Caco-2 (cell line): Measurements from ENCODE around the gene PLXDC1. TPM values are rescaled to one million over a fixed set of nuclear protein-coding genes. Genes with fewer than 3 reads are reported as not detected.
A peak's percentile ranks its signal among the peaks of the same experiment; 100 is the strongest.

ENCODE experiments used
- BruUV-seq: library from RNA; stranded (reverse); fragments of 400-500 nt; replicated peaks from 2 replicates; lab custom pipeline; 2021; lab: Mats Ljungman, UMichigan
- CTCF ChIA-PET: fragments of 300-600 bp; sonication (Branson Sonifier 250); formaldehyde crosslinking; loops from one replicate; lab custom pipeline; 2022; ENCODE audit warnings: antibody characterized with exemption; lab: Charles Lee
- POLR2A ChIA-PET: fragments of 300-600 bp; sonication (Branson Sonifier 250); formaldehyde crosslinking; loops from one replicate; lab custom pipeline; 2022; ENCODE audit warnings: antibody characterized with exemption; lab: Charles Lee
- DNase-seq, 2 experiments: peaks; one replicate each; pipeline versions ENCODE4 v3.0.0 to v3.0.0-alpha.2; 2020 to 2022
- H3K27me3 ChIP-seq: replicated peaks from 2 replicates; pipeline ENCODE4 v1.6.0; 2011; ENCODE audit warnings: low read length; ENCODE audit not compliant: control insufficient read depth, insufficient read depth
- H3K36me3 ChIP-seq: 2 replicates; pipeline ENCODE4 v1.5.1; 2011; ENCODE audit warnings: low read length; ENCODE audit not compliant: control insufficient read depth, insufficient read depth
- H3K4me1 ChIP-seq: fragments of 250-450 bp; sonication (Bioruptor Pico); 2 replicates; pipeline ENCODE4 v1.5.1; 2020; ENCODE audit warnings: mild to moderate bottlenecking
- H3K4me3 ChIP-seq: 2 replicates; pipeline ENCODE4 v1.5.1; 2011; ENCODE audit warnings: low read depth, mild to moderate bottlenecking, control low read depth, low read length
- H3K9me3 ChIP-seq: fragments of 250-450 bp; sonication (Bioruptor Pico); 2 replicates; pipeline ENCODE4 v1.5.1; 2020; ENCODE audit warnings: mild to moderate bottlenecking, moderate library complexity
- H3K27ac Mint-ChIP-seq: one replicate; pipeline ENCODE4 v1.8.0; 2022; ENCODE audit warnings: mixed read lengths; ENCODE audit not compliant: unreplicated experiment
- H3K27me3 Mint-ChIP-seq: one replicate; pipeline ENCODE4 v1.8.0; 2022; ENCODE audit warnings: mixed read lengths; ENCODE audit not compliant: insufficient read depth, unreplicated experiment
- H3K36me3 Mint-ChIP-seq: one replicate; pipeline ENCODE4 v1.8.0; 2022; ENCODE audit warnings: mild to moderate bottlenecking, mixed read lengths; ENCODE audit not compliant: insufficient read depth, unreplicated experiment
- H3K4me1 Mint-ChIP-seq: one replicate; pipeline ENCODE4 v1.8.0; 2022; ENCODE audit warnings: low read depth, mixed read lengths; ENCODE audit not compliant: unreplicated experiment
- H3K4me3 Mint-ChIP-seq: one replicate; pipeline ENCODE4 v1.8.0; 2022; ENCODE audit warnings: mild to moderate bottlenecking, moderate library complexity, mixed read lengths; ENCODE audit not compliant: unreplicated experiment
- H3K9me3 Mint-ChIP-seq: one replicate; pipeline ENCODE4 v1.8.0; 2022; ENCODE audit warnings: mixed read lengths; ENCODE audit not compliant: unreplicated experiment
- intact Hi-C: fragments of 100-400 bp; cut with micrococcal nuclease; formaldehyde crosslinking; loops from one replicate; pipeline ENCODE4 v1.10.0; 2022; ENCODE audit not compliant: unreplicated experiment
- total RNA-seq: library from RNA; stranded (reverse); gene quantifications from 2 replicates; pipeline ENCODE4 v1.2.3, GENCODE V29; 2022
- TF ChIP-seq, protein P1 (sequence below), 2 experiments: fragments of 200-600 bp in 1 of 2; IDR thresholded peaks; 1 replicate in 1 of 2; 2 replicates in 1 of 2; pipeline versions ENCODE4 v1.5.1 to v1.8.0; 2011 to 2022; ENCODE audit warnings: antibody characterized with exemption in 1 of 2, control low read depth in 1 of 2, inconsistent platforms in 1 of 2, low read depth in 1 of 2, low read length in 1 of 2, mild to moderate bottlenecking in 1 of 2, moderate library complexity in 1 of 2; ENCODE audit not compliant: insufficient read depth in 1 of 2, severe bottlenecking in 1 of 2, unreplicated experiment in 1 of 2

Gene PLXDC1
- total RNA-seq, 1 experiment from 2014 or later: 0.14 TPM

DNA sequence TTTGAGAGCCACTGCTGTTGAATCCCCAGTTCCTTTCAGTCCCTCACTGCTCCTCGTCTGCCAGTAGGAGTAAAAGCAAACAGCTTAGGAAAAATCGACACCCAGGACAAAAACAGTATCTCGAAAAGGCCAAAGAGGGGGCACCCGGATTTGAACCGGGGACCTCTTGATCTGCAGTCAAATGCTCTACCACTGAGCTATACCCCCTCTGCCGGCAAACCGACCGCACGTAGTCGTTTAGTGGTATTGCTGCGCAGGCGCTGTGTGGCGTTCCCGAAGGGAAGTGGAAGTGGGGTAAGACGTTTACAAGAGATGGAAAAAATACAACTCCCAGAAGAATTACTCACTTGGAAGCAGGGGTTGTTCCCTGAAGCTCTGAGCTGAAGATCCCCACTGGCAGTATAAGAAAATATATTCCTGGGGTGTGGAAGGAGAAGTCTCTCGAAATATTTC is 2.2 kb upstream of the PLXDC1 start:
- H3K27me3 Mint-ChIP-seq: peaks cover 10% of the 10 kb centered on the region

DNA sequence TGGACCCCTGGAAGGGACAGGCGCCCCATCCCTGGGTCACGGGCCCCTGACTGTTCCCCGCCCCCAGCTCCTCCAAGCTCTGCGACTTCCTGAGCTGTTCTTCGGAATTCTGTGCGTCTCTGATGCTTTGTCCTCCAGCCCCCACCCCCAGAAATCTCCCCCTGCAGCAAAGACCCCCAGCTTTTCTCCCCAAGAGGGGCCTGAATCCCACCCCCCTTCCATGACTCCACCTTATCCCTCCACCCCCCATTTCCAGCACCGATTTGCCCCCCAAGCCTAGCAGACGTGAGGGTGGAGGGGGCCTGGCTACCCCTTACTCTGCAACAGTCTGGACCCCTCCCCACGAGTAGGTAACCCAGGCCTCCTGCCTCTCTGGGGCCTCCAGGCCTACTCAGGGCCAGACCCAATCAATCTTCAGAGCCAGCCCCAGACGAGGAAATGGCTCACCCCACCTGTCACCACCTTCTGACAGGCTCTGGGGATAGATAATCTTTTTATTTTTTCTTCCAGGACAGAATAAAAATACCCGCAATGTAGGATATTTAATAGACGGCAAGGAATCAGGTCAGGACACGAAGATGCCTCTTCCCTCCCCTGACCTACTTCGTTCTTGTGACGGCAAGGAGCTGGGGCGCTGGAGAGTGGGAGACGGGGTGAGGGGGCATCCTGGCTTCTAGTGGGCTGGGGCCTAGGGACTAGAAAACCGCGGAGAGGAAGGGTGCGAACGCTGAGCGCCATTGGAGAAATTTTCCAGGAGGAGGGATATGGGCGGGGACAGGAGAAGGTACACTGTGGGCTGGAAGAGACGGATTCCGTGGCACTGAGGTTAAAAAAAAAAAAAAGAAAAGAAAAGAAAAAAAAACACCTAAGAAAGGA is 744 bp upstream of the PLXDC1 start:
- Mint-ChIP-seq H3K36me3 (peaks cover 34% of the 10 kb centered on the region), H3K4me1 (peaks cover 36% of the 10 kb centered on the region), H3K27ac (no peak overlapping the region), H3K4me3 (peak overlapping the region; percentile 94), H3K9me3 (no peaks in the 10 kb centered on the region), H3K27me3 (peaks cover 10% of the 10 kb centered on the region)
- no peak for DNase-seq
- Histone ChIP-seq H3K36me3 (no peaks in the 10 kb centered on the region), H3K4me1 (peaks cover 4% of the 10 kb centered on the region), H3K4me3 (peak overlapping the region; percentile 83), H3K9me3 (no peaks in the 10 kb centered on the region), H3K27me3 (peaks cover 5% of the 10 kb centered on the region; the same call in 1 of the 2 replicates)
- intact Hi-C loops: loop anchor here (1.0 to 5.0 kb wide), 4 partner anchors 83 to 400 kb away; partner anchors contain the start of genes FBXO47 and PSMB3
- POLR2A ChIA-PET: interaction anchor here (1.0 to 1.8 kb wide), 3 partner anchors 48 to 281 kb away, joined by 3 to 15 read pairs (median 6); partner anchors contain the start of gene RPL19
- no TSS peak for BruUV-seq
- CTCF ChIA-PET: interaction anchor here (0.5 to 4.7 kb wide), 18 partner anchors 12 to 1495 kb away, joined by 3 to 162 read pairs (median 6); partner anchors contain the start of genes FBXO47, LASP1, MLLT6 and RPL19
- TF ChIP-seq, protein P1, sequence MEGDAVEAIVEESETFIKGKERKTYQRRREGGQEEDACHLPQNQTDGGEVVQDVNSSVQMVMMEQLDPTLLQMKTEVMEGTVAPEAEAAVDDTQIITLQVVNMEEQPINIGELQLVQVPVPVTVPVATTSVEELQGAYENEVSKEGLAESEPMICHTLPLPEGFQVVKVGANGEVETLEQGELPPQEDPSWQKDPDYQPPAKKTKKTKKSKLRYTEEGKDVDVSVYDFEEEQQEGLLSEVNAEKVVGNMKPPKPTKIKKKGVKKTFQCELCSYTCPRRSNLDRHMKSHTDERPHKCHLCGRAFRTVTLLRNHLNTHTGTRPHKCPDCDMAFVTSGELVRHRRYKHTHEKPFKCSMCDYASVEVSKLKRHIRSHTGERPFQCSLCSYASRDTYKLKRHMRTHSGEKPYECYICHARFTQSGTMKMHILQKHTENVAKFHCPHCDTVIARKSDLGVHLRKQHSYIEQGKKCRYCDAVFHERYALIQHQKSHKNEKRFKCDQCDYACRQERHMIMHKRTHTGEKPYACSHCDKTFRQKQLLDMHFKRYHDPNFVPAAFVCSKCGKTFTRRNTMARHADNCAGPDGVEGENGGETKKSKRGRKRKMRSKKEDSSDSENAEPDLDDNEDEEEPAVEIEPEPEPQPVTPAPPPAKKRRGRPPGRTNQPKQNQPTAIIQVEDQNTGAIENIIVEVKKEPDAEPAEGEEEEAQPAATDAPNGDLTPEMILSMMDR (IDR thresholded peaks at IDR 0.05; ENCODE audit: insufficient read depth in 1 of 2, low read depth in 1 of 2, low read length in 1 of 2, severe bottlenecking in 1 of 2, unreplicated experiment in 1 of 2): no peak

More for the DNA sequence above, 2.2 kb upstream of the PLXDC1 start:
- no peaks in the 10 kb centered on the region for H3K9me3 Mint-ChIP-seq
- ChIA-PET CTCF (interaction anchor here (0.6 to 4.7 kb wide), 24 partner anchors 10 to 739 kb away, joined by 3 to 162 read pairs (median 4); partner anchors contain the start of genes FBXO47, LASP1, MLLT6 and RPL19), POLR2A (interaction anchor here (0.5 to 1.8 kb wide), 9 partner anchors 16 to 402 kb away, joined by 3 to 15 read pairs (median 3); partner anchors contain the start of genes FBXO47 and RPL19)
- H3K4me1 Mint-ChIP-seq: peaks cover 36% of the 10 kb centered on the region
- H3K36me3 Mint-ChIP-seq: peaks cover 34% of the 10 kb centered on the region
- Histone ChIP-seq H3K9me3 (no peaks in the 10 kb centered on the region), H3K4me1 (peaks cover 4% of the 10 kb centered on the region), H3K27me3 (peaks cover 5% of the 10 kb centered on the region; the same call in 1 of the 2 replicates), H3K4me3 (peak overlapping the region; percentile 83), H3K36me3 (no peaks in the 10 kb centered on the region)
- no TSS peak for BruUV-seq
- peak; percentile 90 to 94 for DNase-seq
- peak overlapping the region; percentile 94 for H3K4me3 Mint-ChIP-seq
- intact Hi-C loops: loop anchor here (1.0 to 5.0 kb wide), 3 partner anchors 186 to 401 kb away; partner anchors contain the start of genes FBXO47 and PSMB3
- TF ChIP-seq, protein P1 (IDR thresholded peaks at IDR 0.05; ENCODE audit: insufficient read depth in 1 of 2, low read depth in 1 of 2, low read length in 1 of 2, severe bottlenecking in 1 of 2, unreplicated experiment in 1 of 2): peak; percentile 8 to 10
- H3K27ac Mint-ChIP-seq: peak overlapping the region; percentile 96

DNA sequence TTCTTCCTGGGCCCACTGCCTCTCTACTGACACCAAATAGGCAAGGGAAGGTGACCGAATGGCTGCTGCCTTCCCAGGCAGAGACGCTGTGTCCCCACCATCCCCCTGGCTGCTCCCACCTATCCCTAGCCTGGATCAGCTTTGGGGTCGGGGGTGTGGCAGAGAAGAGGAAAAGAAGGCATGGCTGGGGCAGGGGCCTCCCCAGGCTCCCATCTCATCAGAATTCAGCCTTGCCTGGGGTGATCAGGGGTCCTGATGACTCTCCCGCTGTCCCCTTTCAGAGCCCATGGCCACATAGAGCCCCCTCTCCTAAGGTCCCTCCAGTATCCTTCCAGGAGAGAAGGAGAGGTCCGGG is 665 bp downstream of the PLXDC1 start:
- BruUV-seq: no TSS peak
- H3K4me3 ChIP-seq: peak overlapping the region; percentile 38
- H3K4me3 Mint-ChIP-seq: peak overlapping the region; percentile 38
- peaks cover 33% of the 10 kb centered on the region for H3K36me3 Mint-ChIP-seq
- TF ChIP-seq, protein P1 (IDR thresholded peaks at IDR 0.05; ENCODE audit: insufficient read depth in 1 of 2, low read depth in 1 of 2, low read length in 1 of 2, severe bottlenecking in 1 of 2, unreplicated experiment in 1 of 2): no peak
- H3K27me3 ChIP-seq: peaks cover 5% of the 10 kb centered on the region; the same call in 1 of the 2 replicates
- H3K4me1 ChIP-seq: peaks cover 4% of the 10 kb centered on the region
- POLR2A ChIA-PET: no interaction called here
- H3K4me1 Mint-ChIP-seq: peaks cover 28% of the 10 kb centered on the region
- no peaks in the 10 kb centered on the region for H3K9me3 Mint-ChIP-seq
- H3K27ac Mint-ChIP-seq: no peak overlapping the region
- H3K9me3 ChIP-seq: no peaks in the 10 kb centered on the region
- CTCF ChIA-PET: interaction anchor here (4.7 kb wide), 1 partner anchor 168 kb away, joined by 162 read pairs; no protein-coding TSS in a partner anchor
- H3K27me3 Mint-ChIP-seq: peaks cover 10% of the 10 kb centered on the region
- no peak for DNase-seq
- intact Hi-C loops: loop anchor here (5.0 kb wide), 2 partner anchors 183 to 398 kb away; partner anchors contain the start of genes FBXO47 and PSMB3
- no peaks in the 10 kb centered on the region for H3K36me3 ChIP-seq
